HepG2 (cell line): ENCODE data around the gene EFNA4. TPM values are rescaled to one million over a fixed set of nuclear protein-coding genes. Genes with fewer than 3 reads are reported as not detected.
A peak's percentile ranks its signal among the peaks of the same experiment; 100 is the strongest.

Experiments
- HHEX ChIP-seq: IDR thresholded peaks from 2 replicates; pipeline ENCODE4 v1.6.1; 2016; ENCODE audit warnings: control low read depth
- ISL2 ChIP-seq: sonication (generic); formaldehyde crosslinking; IDR thresholded peaks from 2 replicates; pipeline ENCODE4 v1.5.0; 2020; ENCODE audit warnings: missing genetic modification reagents
- MTA1 ChIP-seq: sonication (generic); formaldehyde crosslinking; IDR thresholded peaks from 2 replicates; pipeline ENCODE4 v1.4.0; 2020; ENCODE audit warnings: missing genetic modification reagents, mild to moderate bottlenecking, borderline replicate concordance
- SP4 ChIP-seq: sonication (generic); formaldehyde crosslinking; IDR thresholded peaks from 2 replicates; pipeline ENCODE4 v1.8.1; 2023; ENCODE audit warnings: mild to moderate bottlenecking, missing genetic modification reagents
- TBX2 ChIP-seq: sonication (generic); formaldehyde crosslinking; IDR thresholded peaks from 2 replicates; pipeline ENCODE4 v1.5.0; 2020; ENCODE audit warnings: missing genetic modification reagents, mild to moderate bottlenecking, borderline replicate concordance
- polyA plus RNA-seq, 8 experiments: library from polyadenylated mRNA; depleted of rRNA in 3 of 8; stranded (reverse) in 7 of 8; unstranded in 1 of 8; fragments of >200 nt; fragmentation: Illumina TruSeq in 4 of 8; extraction: Trizol in 4 of 8; gene quantifications; 2 replicates each; pipeline versions ENCODE4 v1.2.1 to v1.2.3, GENCODE V29; 2011 to 2016; ENCODE audit warnings: low read depth in 4 of 8, missing spikeins in 1 of 8, mixed read lengths in 1 of 8; ENCODE audit not compliant: insufficient read depth in 1 of 8
- total RNA-seq, 5 experiments: library from RNA; depleted of rRNA; stranded (reverse); fragments of >200 nt; fragmentation: Illumina TruSeq; extraction: Trizol; gene quantifications; 2 replicates each; pipeline ENCODE4 v1.2.3, GENCODE V29; 2016; ENCODE audit warnings: low read depth in 1 of 5
- TF ChIP-seq, protein P1 (sequence below), 2 experiments: fragments of 450-650 bp in 1 of 2; sonication (generic) in 1 of 2; formaldehyde crosslinking in 1 of 2; IDR thresholded peaks; 2 replicates each; pipeline versions ENCODE4 v1.6.1 to v1.8.0; 2016 to 2022; ENCODE audit warnings: antibody characterized with exemption in 1 of 2, mild to moderate bottlenecking in 1 of 2, missing genetic modification reagents in 1 of 2
- TF ChIP-seq, protein P2 (sequence below): sonication (generic); formaldehyde crosslinking; IDR thresholded peaks from 2 replicates; pipeline ENCODE4 v1.4.0; 2020; ENCODE audit warnings: missing genetic modification reagents
- TF ChIP-seq, protein P3 (sequence below): sonication (generic); formaldehyde crosslinking; IDR thresholded peaks from 2 replicates; pipeline ENCODE4 v1.8.1; 2023; ENCODE audit warnings: mild to moderate bottlenecking, moderate library complexity, missing genetic modification reagents
- TF ChIP-seq, protein P4 (sequence below): sonication (generic); formaldehyde crosslinking; IDR thresholded peaks from 2 replicates; pipeline ENCODE4 v1.5.1; 2020; ENCODE audit warnings: missing genetic modification reagents, mild to moderate bottlenecking, borderline replicate concordance
- TF ChIP-seq, protein P5 (sequence below), 2 experiments: sonication (generic) in 1 of 2; formaldehyde crosslinking in 1 of 2; IDR thresholded peaks; 2 replicates each; pipeline versions ENCODE4 v1.5.1 to v1.6.1; 2011 to 2020; ENCODE audit warnings: borderline replicate concordance in 1 of 2, low read depth in 1 of 2, low read length in 1 of 2, mild to moderate bottlenecking in 1 of 2, missing genetic modification reagents in 1 of 2, moderate library complexity in 1 of 2

EFNA4 gene
- total and polyA plus RNA-seq, 2 of the 13 experiments (the other 11 are each of a cell fraction or from before 2014, with no cell fraction given) = 12.0 to 17.2 TPM

DNA sequence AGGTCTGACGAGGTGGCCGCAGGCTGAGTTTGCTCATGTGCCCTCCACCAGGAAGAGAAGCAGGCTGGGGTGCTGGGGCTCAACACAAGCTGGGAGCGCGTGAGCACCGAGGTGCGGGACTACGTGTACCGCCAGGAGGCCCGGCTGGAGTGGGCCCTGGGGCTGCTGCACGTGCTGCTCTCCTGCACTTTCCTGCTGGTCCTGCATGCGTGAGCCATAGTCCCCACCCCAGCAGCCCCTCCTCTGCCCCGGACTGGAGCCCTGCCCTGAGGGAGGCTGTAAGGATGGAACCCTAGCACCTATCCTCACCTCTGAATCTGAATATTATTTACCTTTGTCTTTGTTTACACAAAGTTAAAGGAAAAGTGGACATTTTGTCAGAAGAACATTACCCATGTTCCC, 20.2 kb upstream of the EFNA4 start (continued):
- TF ChIP-seq, protein P1, sequence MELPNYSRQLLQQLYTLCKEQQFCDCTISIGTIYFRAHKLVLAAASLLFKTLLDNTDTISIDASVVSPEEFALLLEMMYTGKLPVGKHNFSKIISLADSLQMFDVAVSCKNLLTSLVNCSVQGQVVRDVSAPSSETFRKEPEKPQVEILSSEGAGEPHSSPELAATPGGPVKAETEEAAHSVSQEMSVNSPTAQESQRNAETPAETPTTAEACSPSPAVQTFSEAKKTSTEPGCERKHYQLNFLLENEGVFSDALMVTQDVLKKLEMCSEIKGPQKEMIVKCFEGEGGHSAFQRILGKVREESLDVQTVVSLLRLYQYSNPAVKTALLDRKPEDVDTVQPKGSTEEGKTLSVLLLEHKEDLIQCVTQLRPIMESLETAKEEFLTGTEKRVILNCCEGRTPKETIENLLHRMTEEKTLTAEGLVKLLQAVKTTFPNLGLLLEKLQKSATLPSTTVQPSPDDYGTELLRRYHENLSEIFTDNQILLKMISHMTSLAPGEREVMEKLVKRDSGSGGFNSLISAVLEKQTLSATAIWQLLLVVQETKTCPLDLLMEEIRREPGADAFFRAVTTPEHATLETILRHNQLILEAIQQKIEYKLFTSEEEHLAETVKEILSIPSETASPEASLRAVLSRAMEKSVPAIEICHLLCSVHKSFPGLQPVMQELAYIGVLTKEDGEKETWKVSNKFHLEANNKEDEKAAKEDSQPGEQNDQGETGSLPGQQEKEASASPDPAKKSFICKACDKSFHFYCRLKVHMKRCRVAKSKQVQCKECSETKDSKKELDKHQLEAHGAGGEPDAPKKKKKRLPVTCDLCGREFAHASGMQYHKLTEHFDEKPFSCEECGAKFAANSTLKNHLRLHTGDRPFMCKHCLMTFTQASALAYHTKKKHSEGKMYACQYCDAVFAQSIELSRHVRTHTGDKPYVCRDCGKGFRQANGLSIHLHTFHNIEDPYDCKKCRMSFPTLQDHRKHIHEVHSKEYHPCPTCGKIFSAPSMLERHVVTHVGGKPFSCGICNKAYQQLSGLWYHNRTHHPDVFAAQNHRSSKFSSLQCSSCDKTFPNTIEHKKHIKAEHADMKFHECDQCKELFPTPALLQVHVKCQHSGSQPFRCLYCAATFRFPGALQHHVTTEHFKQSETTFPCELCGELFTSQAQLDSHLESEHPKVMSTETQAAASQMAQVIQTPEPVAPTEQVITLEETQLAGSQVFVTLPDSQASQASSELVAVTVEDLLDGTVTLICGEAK (IDR thresholded peaks at IDR 0.05) = no peak
- TF ChIP-seq, protein P1 (CRISPR knock-in tag; IDR thresholded peaks at IDR 0.05) = 0 out of 2 replicates have a peak, but pooled peaks have one; percentile 16
- TF ChIP-seq, protein P2, sequence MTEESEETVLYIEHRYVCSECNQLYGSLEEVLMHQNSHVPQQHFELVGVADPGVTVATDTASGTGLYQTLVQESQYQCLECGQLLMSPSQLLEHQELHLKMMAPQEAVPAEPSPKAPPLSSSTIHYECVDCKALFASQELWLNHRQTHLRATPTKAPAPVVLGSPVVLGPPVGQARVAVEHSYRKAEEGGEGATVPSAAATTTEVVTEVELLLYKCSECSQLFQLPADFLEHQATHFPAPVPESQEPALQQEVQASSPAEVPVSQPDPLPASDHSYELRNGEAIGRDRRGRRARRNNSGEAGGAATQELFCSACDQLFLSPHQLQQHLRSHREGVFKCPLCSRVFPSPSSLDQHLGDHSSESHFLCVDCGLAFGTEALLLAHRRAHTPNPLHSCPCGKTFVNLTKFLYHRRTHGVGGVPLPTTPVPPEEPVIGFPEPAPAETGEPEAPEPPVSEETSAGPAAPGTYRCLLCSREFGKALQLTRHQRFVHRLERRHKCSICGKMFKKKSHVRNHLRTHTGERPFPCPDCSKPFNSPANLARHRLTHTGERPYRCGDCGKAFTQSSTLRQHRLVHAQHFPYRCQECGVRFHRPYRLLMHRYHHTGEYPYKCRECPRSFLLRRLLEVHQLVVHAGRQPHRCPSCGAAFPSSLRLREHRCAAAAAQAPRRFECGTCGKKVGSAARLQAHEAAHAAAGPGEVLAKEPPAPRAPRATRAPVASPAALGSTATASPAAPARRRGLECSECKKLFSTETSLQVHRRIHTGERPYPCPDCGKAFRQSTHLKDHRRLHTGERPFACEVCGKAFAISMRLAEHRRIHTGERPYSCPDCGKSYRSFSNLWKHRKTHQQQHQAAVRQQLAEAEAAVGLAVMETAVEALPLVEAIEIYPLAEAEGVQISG (CRISPR knock-in tag) = no peak
- TF ChIP-seq SP4 (CRISPR knock-in tag) (0 out of 2 replicates have a peak, but pooled peaks have one; percentile 20), TBX2 (CRISPR knock-in tag) (0 out of 2 replicates have a peak, but pooled peaks have one; percentile 36), MTA1 (CRISPR knock-in tag) (0 out of 2 replicates have a peak, but pooled peaks have one; percentile 31), HHEX (CRISPR knock-in tag) (no peak), ISL2 (no peak)
- TF ChIP-seq, protein P3, sequence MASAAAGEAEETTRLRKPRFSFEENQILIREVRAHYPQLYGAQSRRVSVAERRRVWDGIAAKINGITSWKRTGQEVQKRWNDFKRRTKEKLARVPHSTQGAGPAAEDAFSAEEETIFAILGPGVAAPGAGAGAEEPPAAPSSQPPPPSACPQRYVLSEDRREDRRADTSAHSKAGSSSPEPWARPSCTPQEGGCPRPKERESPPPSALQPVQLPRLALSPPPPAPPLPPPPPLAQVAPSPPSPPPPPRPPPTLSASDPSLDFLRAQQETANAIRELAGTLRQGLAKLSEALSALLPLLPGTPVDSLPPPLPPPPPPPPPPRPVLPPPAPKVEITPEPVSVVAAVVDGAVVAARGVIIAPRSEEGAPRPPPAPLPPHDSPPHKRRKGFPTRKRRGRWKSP (CRISPR knock-in tag) = 0 out of 2 replicates have a peak, but pooled peaks have one; percentile 31
- TF ChIP-seq, protein P4, sequence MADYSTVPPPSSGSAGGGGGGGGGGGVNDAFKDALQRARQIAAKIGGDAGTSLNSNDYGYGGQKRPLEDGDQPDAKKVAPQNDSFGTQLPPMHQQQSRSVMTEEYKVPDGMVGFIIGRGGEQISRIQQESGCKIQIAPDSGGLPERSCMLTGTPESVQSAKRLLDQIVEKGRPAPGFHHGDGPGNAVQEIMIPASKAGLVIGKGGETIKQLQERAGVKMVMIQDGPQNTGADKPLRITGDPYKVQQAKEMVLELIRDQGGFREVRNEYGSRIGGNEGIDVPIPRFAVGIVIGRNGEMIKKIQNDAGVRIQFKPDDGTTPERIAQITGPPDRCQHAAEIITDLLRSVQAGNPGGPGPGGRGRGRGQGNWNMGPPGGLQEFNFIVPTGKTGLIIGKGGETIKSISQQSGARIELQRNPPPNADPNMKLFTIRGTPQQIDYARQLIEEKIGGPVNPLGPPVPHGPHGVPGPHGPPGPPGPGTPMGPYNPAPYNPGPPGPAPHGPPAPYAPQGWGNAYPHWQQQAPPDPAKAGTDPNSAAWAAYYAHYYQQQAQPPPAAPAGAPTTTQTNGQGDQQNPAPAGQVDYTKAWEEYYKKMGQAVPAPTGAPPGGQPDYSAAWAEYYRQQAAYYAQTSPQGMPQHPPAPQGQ = no peak
- TF ChIP-seq, protein P5, sequence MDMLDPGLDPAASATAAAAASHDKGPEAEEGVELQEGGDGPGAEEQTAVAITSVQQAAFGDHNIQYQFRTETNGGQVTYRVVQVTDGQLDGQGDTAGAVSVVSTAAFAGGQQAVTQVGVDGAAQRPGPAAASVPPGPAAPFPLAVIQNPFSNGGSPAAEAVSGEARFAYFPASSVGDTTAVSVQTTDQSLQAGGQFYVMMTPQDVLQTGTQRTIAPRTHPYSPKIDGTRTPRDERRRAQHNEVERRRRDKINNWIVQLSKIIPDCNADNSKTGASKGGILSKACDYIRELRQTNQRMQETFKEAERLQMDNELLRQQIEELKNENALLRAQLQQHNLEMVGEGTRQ (IDR thresholded peaks at IDR 0.05; ENCODE audit: low read depth, low read length) = no peak
- TF ChIP-seq, protein P5 (CRISPR knock-in tag; IDR thresholded peaks at IDR 0.05; ENCODE audit: borderline replicate concordance) = 0 out of 2 replicates have a peak, but pooled peaks have one; percentile 47
